Neuronal stem cell (in vitro differentiated cells): ENCODE measurements around the gene ITPR1.

Experiments
- DNase-seq: peaks from one replicate; pipeline ENCODE4 v3.0.0-alpha.2; 2013; ENCODE audit warnings: low spot score
- H2AFZ ChIP-seq: one replicate; pipeline ENCODE4 v1.6.1; 2013; ENCODE audit warnings: mild to moderate bottlenecking, low read length, inconsistent platforms
- H2AK5ac ChIP-seq: 2 replicates; pipeline ENCODE4 v1.6.1; 2013; ENCODE audit warnings: low read depth, mild to moderate bottlenecking, inconsistent platforms, low read length, moderate library complexity, mixed read lengths
- H2BK120ac ChIP-seq: 2 replicates; pipeline ENCODE4 v1.6.1; 2013; ENCODE audit warnings: low read depth, mild to moderate bottlenecking, inconsistent platforms, low read length, moderate library complexity, mixed read lengths
- H2BK12ac ChIP-seq: one replicate; pipeline ENCODE4 v1.6.1; 2013; ENCODE audit warnings: low read length, inconsistent platforms
- H2BK15ac ChIP-seq: 2 replicates; pipeline ENCODE4 v1.6.1; 2013; ENCODE audit warnings: mild to moderate bottlenecking, low read length, inconsistent platforms, mixed read lengths
- H2BK5ac ChIP-seq: one replicate; pipeline ENCODE4 v1.6.1; 2013; ENCODE audit warnings: inconsistent platforms, mild to moderate bottlenecking, low read length, moderate library complexity
- H3K14ac ChIP-seq: one replicate; pipeline ENCODE4 v1.6.1; 2013; ENCODE audit warnings: low read length, inconsistent platforms
- H3K18ac ChIP-seq: 2 replicates; pipeline ENCODE4 v1.6.1; 2013; ENCODE audit warnings: low read length, inconsistent platforms
- H3K23ac ChIP-seq: 2 replicates; pipeline ENCODE4 v1.6.1; 2013; ENCODE audit warnings: low read depth, mild to moderate bottlenecking, mixed read lengths, low read length, inconsistent platforms; ENCODE audit not compliant: poor library complexity
- H3K27ac ChIP-seq: replicated peaks from 3 replicates; pipeline ENCODE4 v1.5.1; 2013; ENCODE audit warnings: low read length, inconsistent platforms
- H3K27me3 ChIP-seq, 3 experiments: 2 replicates each; pipeline ENCODE4 v1.6.1; 2013; ENCODE audit warnings: low read length in 3 of 3, mild to moderate bottlenecking in 2 of 3, inconsistent platforms in 1 of 3, low read depth in 1 of 3, mixed read lengths in 1 of 3, moderate library complexity in 1 of 3; ENCODE audit not compliant: control insufficient read depth in 3 of 3, insufficient read depth in 3 of 3
- H3K36me3 ChIP-seq, 2 donors: replicated peaks in 1 of 2; 2 replicates each; pipeline ENCODE4 v1.6.1; 2013; ENCODE audit warnings: low read length in 2 of 2; ENCODE audit not compliant: control insufficient read depth in 2 of 2, insufficient read depth in 2 of 2
- H3K4ac ChIP-seq: 2 replicates; pipeline ENCODE4 v1.6.1; 2013; ENCODE audit warnings: inconsistent platforms, mild to moderate bottlenecking, low read length, moderate library complexity
- H3K4me1 ChIP-seq, 2 donors: 1 replicate in 1 of 2; 2 replicates in 1 of 2; pipeline ENCODE4 v1.6.1; 2013; ENCODE audit warnings: low read length in 2 of 2, low read depth in 1 of 2; ENCODE audit not compliant: control insufficient read depth in 2 of 2, insufficient read depth in 1 of 2
- H3K4me2 ChIP-seq: one replicate; pipeline ENCODE4 v1.6.1; 2013; ENCODE audit warnings: mild to moderate bottlenecking, low read length, inconsistent platforms; ENCODE audit not compliant: insufficient read depth, poor library complexity, severe bottlenecking
- H3K4me3 ChIP-seq, 2 donors: 2 replicates each; pipeline ENCODE4 v1.5.1; 2013; ENCODE audit warnings: low read length in 2 of 2, mild to moderate bottlenecking in 2 of 2, inconsistent platforms in 1 of 2, moderate library complexity in 1 of 2
- H3K79me1 ChIP-seq: one replicate; pipeline ENCODE4 v1.6.1; 2013; ENCODE audit warnings: low read depth, mild to moderate bottlenecking, inconsistent platforms, low read length, moderate library complexity
- H3K9ac ChIP-seq: one replicate; pipeline ENCODE4 v1.6.1; 2013; ENCODE audit warnings: mild to moderate bottlenecking, low read depth, low read length, inconsistent platforms; ENCODE audit not compliant: poor library complexity
- H3K9me3 ChIP-seq, 2 donors: replicated peaks in 1 of 2; 2 replicates each; pipeline versions ENCODE3 to v1.6.1; 2013; ENCODE audit warnings: low read length in 2 of 2, mild to moderate bottlenecking in 2 of 2, inconsistent platforms in 1 of 2, low read depth in 1 of 2, mixed read lengths in 1 of 2, moderate library complexity in 1 of 2; ENCODE audit not compliant: control insufficient read depth in 2 of 2, insufficient read depth in 1 of 2
- H4K8ac ChIP-seq: one replicate; pipeline ENCODE4 v1.6.1; 2013; ENCODE audit warnings: low read depth, mild to moderate bottlenecking, inconsistent platforms, low read length, moderate library complexity
- H4K91ac ChIP-seq: one replicate; pipeline ENCODE4 v1.6.1; 2013; ENCODE audit warnings: low read length, low read depth, mild to moderate bottlenecking, inconsistent platforms; ENCODE audit not compliant: poor library complexity
- WGBS, 2 donors: extraction: QIAGEN DNeasy Blood & Tissue Kit; methylation state at CpG; one replicate each; pipeline ENCODE4 v1.1.7; 2013; ENCODE audit warnings: missing lambda C conversion rate in 2 of 2, mixed read lengths in 1 of 2; ENCODE audit not compliant: insufficient read length in 2 of 2, insufficient replicate concordance in 1 of 2; ENCODE audit errors: extremely low coverage in 2 of 2; 5-methylcytosine and 5-hydroxymethylcytosine counted together

ITPR1 gene

DNA sequence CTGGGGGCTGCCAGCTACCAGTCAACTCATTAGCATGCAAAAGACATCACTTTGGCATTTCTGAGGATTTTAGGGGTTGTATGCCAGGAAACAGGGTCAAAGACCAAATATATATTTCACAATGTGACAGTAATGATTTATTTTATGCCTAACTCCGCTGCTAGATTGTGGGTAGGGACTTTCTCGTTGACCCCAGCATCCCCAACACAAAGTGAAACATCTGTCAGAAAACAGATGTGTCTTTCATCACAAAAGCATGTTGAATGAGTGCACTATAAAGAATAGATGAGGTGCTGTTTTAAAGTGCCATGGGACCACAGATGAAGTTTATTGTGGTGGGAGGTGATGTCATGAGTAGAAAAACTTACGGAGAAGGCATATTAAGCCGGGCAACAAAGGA is 59.7 kb downstream of the ITPR1 start:
- Histone ChIP-seq H3K27ac (no peak overlapping the region), H3K4me3 (no peak overlapping the region), H4K8ac (no peak overlapping the region), H2AFZ (no peak overlapping the region), H4K91ac (no peak overlapping the region), H3K23ac (no peak overlapping the region), H3K4ac (no peak overlapping the region), H2AK5ac (no peak overlapping the region), H3K27me3 (no peaks in the 10 kb centered on the region), H3K9me3 (no peaks in the 10 kb centered on the region), H3K18ac (no peak overlapping the region), H2BK5ac (no peak overlapping the region), H2BK120ac (no peak overlapping the region), H2BK15ac (no peak overlapping the region), H3K14ac (no peak overlapping the region), H3K4me1 (no peaks in the 10 kb centered on the region), H2BK12ac (no peak overlapping the region), H3K36me3 (no peaks in the 10 kb centered on the region), H3K79me1 (no peaks in the 10 kb centered on the region), H3K9ac (no peak overlapping the region), H3K4me2 (no peak overlapping the region)
- DNase-seq = no peak
- whole genome bisulfite sequencing, 2 donors = no CpG with 5 or more reads among the region's 4 CpGs

GRCh38 chr3:4561661-4562060 is 68.5 kb downstream of the ITPR1 start:
- no peak overlapping the region for H3K4me3 ChIP-seq
- H3K18ac ChIP-seq = no peak overlapping the region
- H2AFZ ChIP-seq = no peak overlapping the region
- H2BK120ac ChIP-seq = no peak overlapping the region
- H3K4ac ChIP-seq = no peak overlapping the region
- no peak overlapping the region for H3K4me2 ChIP-seq
- H3K14ac ChIP-seq = no peak overlapping the region
- no peak overlapping the region for H2BK5ac ChIP-seq
- H4K91ac ChIP-seq = no peak overlapping the region
- no peak overlapping the region for H2AK5ac ChIP-seq
- H3K9me3 ChIP-seq = no peaks in the 10 kb centered on the region
- H2BK12ac ChIP-seq = no peak overlapping the region
- no peak for DNase-seq
- no peaks in the 10 kb centered on the region for H3K36me3 ChIP-seq
- no peaks in the 10 kb centered on the region for H3K27me3 ChIP-seq
- H3K27ac ChIP-seq = no peak overlapping the region
- H3K23ac ChIP-seq = no peak overlapping the region
- no peak overlapping the region for H3K9ac ChIP-seq
- WGBS, 2 donors = no CpG with 5 or more reads among the region's 2 CpGs
- H3K79me1 ChIP-seq = no peaks in the 10 kb centered on the region
- H3K4me1 ChIP-seq = no peaks in the 10 kb centered on the region
- no peak overlapping the region for H4K8ac ChIP-seq
- no peak overlapping the region for H2BK15ac ChIP-seq

DNA sequence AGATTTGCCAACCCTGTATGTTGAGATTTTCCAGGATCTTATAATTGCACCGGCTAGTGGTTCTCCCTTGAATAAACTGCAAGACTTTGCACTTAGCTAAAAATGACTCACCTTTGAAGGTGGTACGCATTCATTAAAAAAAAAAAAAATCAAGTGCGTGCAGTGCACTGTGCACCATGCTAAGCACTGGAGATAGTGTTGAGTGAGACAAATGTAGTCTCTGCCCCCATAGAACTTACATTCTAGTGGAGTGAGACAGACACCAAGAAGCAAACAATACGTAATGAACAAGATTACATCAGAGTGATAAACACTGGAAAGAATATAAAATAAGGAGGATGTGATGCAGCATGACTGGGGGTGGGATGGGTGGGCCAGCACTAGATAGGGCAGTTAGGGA is 69.4 kb downstream of the ITPR1 start:
- Histone ChIP-seq H3K4ac (no peak overlapping the region), H3K23ac (no peak overlapping the region), H3K27ac (no peak overlapping the region), H4K8ac (no peak overlapping the region), H3K9me3 (no peaks in the 10 kb centered on the region), H3K9ac (no peak overlapping the region), H4K91ac (no peak overlapping the region), H3K36me3 (no peaks in the 10 kb centered on the region), H3K14ac (no peak overlapping the region), H3K18ac (no peak overlapping the region), H3K4me1 (no peaks in the 10 kb centered on the region), H2BK12ac (no peak overlapping the region), H2AK5ac (no peak overlapping the region), H3K4me3 (no peak overlapping the region), H3K27me3 (no peaks in the 10 kb centered on the region), H2BK120ac (no peak overlapping the region), H2BK5ac (no peak overlapping the region), H2BK15ac (no peak overlapping the region), H3K79me1 (no peaks in the 10 kb centered on the region), H3K4me2 (no peak overlapping the region), H2AFZ (no peak overlapping the region)
- WGBS, 2 donors = no CpG with 5 or more reads among the region's 4 CpGs
- DNase-seq = no peak

- H2BK12ac ChIP-seq = no peak overlapping the region
- no peak overlapping the region for H3K23ac ChIP-seq
- H3K4me3 ChIP-seq = no peak overlapping the region
- H3K4me2 ChIP-seq = no peak overlapping the region
- no peak overlapping the region for H2BK15ac ChIP-seq
- H3K9ac ChIP-seq = no peak overlapping the region
- no peaks in the 10 kb centered on the region for H3K27me3 ChIP-seq
- no peak overlapping the region for H2AFZ ChIP-seq
- H3K4ac ChIP-seq = no peak overlapping the region
- no peak for DNase-seq
- no peak overlapping the region for H3K27ac ChIP-seq
- no peak overlapping the region for H4K8ac ChIP-seq
- H3K36me3 ChIP-seq = no peaks in the 10 kb centered on the region
- H2BK5ac ChIP-seq = no peak overlapping the region
- no peak overlapping the region for H2BK120ac ChIP-seq
- H2AK5ac ChIP-seq = no peak overlapping the region
- peaks cover 0 to 2% of the 10 kb centered on the region in 2 donors for H3K9me3 ChIP-seq
- no CpG with 5 or more reads among the region's 7 CpGs for WGBS, 2 donors
- no peaks in the 10 kb centered on the region for H3K79me1 ChIP-seq
- no peak overlapping the region for H3K14ac ChIP-seq
- H3K4me1 ChIP-seq = peaks cover 0 to 2% of the 10 kb centered on the region in 2 donors
- H4K91ac ChIP-seq = no peak overlapping the region
- H3K18ac ChIP-seq = no peak overlapping the region
These were observed 71.1 kb downstream of the ITPR1 start for GRCh38 chr3:4564270-4564669.
